HG02884 (cell line): Measurements from ENCODE around the gene RGPD4.

Experiments
- ATAC-seq: cut with Tn5 transposase; IDR thresholded peaks from one replicate; pipeline ENCODE4 v1.9.1; 2021; ENCODE audit warnings: mild to moderate bottlenecking, moderate library complexity; ENCODE audit not compliant: unreplicated experiment

The RGPD4 gene

GRCh38 chr2:107927034-107927534 lies 100.4 kb downstream of the RGPD4 start:
- no peak for ATAC-seq

GRCh38 chr2:107931412-107931811 lies 104.7 kb downstream of the RGPD4 start:
- ATAC-seq, result no peak

GRCh38 chr2:107932488-107932887 lies 105.8 kb downstream of the RGPD4 start:
- no peak for ATAC-seq

- ATAC-seq, result no peak
Measured at GRCh38 chr2:107932979-107933378, 106.3 kb downstream of the RGPD4 start.

GRCh38 chr2:107936433-107937359 lies 110.0 kb downstream of the RGPD4 start:
- no peak for ATAC-seq
